WTC11 (cell line): ENCODE results near the gene UPF3A. TPM values are rescaled to one million over a fixed set of nuclear protein-coding genes. Genes with fewer than 3 reads are reported as not detected.

ENCODE experiments used
- ATAC-seq: fragments of 200-7000 bp; cut with Tn5 transposase; 2 replicates; pipeline ENCODE4 v1.10.0; 2021; ENCODE audit warnings: mild to moderate bottlenecking, moderate library complexity
- CTCF ChIA-PET: fragments of 300-600 bp; sonication (Branson Sonifier 250); formaldehyde crosslinking; loops from one replicate; lab custom pipeline; 2021; ENCODE audit warnings: antibody characterized with exemption; lab: Charles Lee
- POLR2A ChIA-PET: fragments of 350-600 bp; sonication (Branson Sonifier 250); formaldehyde crosslinking; loops from one replicate; lab custom pipeline; 2021; ENCODE audit warnings: antibody characterized with exemption; lab: Charles Lee
- DNase-seq: peaks from one replicate; pipeline ENCODE4 v3.0.0; 2021; ENCODE audit warnings: low spot score
- H3K27ac Mint-ChIP-seq: 2 replicates; pipeline ENCODE4 v1.8.0; 2021; ENCODE audit warnings: mixed read lengths
- H3K27me3 Mint-ChIP-seq: 2 replicates; pipeline ENCODE4 v1.8.0; 2021; ENCODE audit warnings: low read depth, mild to moderate bottlenecking, moderate library complexity, mixed read lengths
- H3K36me3 Mint-ChIP-seq: 2 replicates; pipeline ENCODE4 v1.8.0; 2021; ENCODE audit warnings: mixed read lengths
- H3K4me1 Mint-ChIP-seq: 2 replicates; pipeline ENCODE4 v1.8.0; 2022; ENCODE audit warnings: mixed read lengths
- H3K4me3 Mint-ChIP-seq: 2 replicates; pipeline ENCODE4 v1.8.0; 2021; ENCODE audit warnings: mild to moderate bottlenecking, moderate library complexity, mixed read lengths
- H3K9me3 Mint-ChIP-seq: 2 replicates; pipeline ENCODE4 v1.8.0; 2021; ENCODE audit warnings: mixed read lengths
- CTCF ChIP-seq: fragments of 200-600 bp; IDR thresholded peaks from 2 replicates; pipeline ENCODE4 v1.8.0; 2022; ENCODE audit warnings: antibody characterized with exemption
- E2F1 ChIP-seq: sonication (generic); formaldehyde crosslinking; IDR thresholded peaks from 2 replicates; pipeline ENCODE4 v1.8.0; 2022; ENCODE audit warnings: mild to moderate bottlenecking, missing genetic modification reagents
- FOXK1 ChIP-seq: sonication (generic); formaldehyde crosslinking; IDR thresholded peaks from 2 replicates; pipeline ENCODE4 v1.8.0; 2022; ENCODE audit warnings: mild to moderate bottlenecking, moderate library complexity, missing genetic modification reagents
- GABPB1 ChIP-seq: sonication (generic); formaldehyde crosslinking; IDR thresholded peaks from 2 replicates; pipeline ENCODE4 v1.8.1; 2023; ENCODE audit warnings: mild to moderate bottlenecking, missing genetic modification reagents
- JUN ChIP-seq: sonication (generic); formaldehyde crosslinking; IDR thresholded peaks from 2 replicates; pipeline ENCODE4 v1.8.0; 2023; ENCODE audit warnings: mild to moderate bottlenecking, missing genetic modification reagents
- MLX ChIP-seq: sonication (generic); formaldehyde crosslinking; IDR thresholded peaks from 2 replicates; pipeline ENCODE4 v1.8.1; 2023; ENCODE audit warnings: mild to moderate bottlenecking, missing genetic modification reagents, moderate library complexity
- NR2C2 ChIP-seq: sonication (generic); formaldehyde crosslinking; IDR thresholded peaks from 2 replicates; pipeline ENCODE4 v1.8.0; 2022; ENCODE audit warnings: mild to moderate bottlenecking, missing genetic modification reagents
- TP53 ChIP-seq: sonication (generic); formaldehyde crosslinking; IDR thresholded peaks from 2 replicates; pipeline ENCODE4 v1.8.1; 2023; ENCODE audit warnings: mild to moderate bottlenecking, missing genetic modification reagents
- ZNF121 ChIP-seq: sonication (generic); formaldehyde crosslinking; IDR thresholded peaks from 2 replicates; pipeline ENCODE4 v1.8.0; 2023; ENCODE audit warnings: missing genetic modification reagents
- ZNF219 ChIP-seq: sonication (generic); formaldehyde crosslinking; IDR thresholded peaks from 2 replicates; pipeline ENCODE4 v1.8.0; 2023; ENCODE audit warnings: missing genetic modification reagents, mild to moderate bottlenecking, borderline replicate concordance
- ZNF263 ChIP-seq: sonication (generic); formaldehyde crosslinking; IDR thresholded peaks from 2 replicates; pipeline ENCODE4 v1.8.1; 2022; ENCODE audit warnings: low read depth, mild to moderate bottlenecking, moderate library complexity, missing genetic modification reagents
- total RNA-seq: library from RNA; stranded (reverse); gene quantifications from 3 replicates; pipeline ENCODE4 v1.2.3, GENCODE V29; 2021
- TF ChIP-seq, protein P1 (sequence below): sonication (generic); formaldehyde crosslinking; IDR thresholded peaks from 2 replicates; pipeline ENCODE4 v1.8.0; 2023; ENCODE audit warnings: missing genetic modification reagents, mild to moderate bottlenecking, borderline replicate concordance
- TF ChIP-seq, protein P2 (sequence below): sonication (generic); formaldehyde crosslinking; IDR thresholded peaks from 2 replicates; pipeline ENCODE4 v1.8.1; 2023; ENCODE audit warnings: mild to moderate bottlenecking, missing genetic modification reagents, borderline replicate concordance
- TF ChIP-seq, protein P3 (sequence below): sonication (generic); formaldehyde crosslinking; IDR thresholded peaks from 2 replicates; pipeline ENCODE4 v1.8.1; 2023; ENCODE audit warnings: mild to moderate bottlenecking, missing genetic modification reagents

Gene UPF3A
- total RNA-seq, 1 experiment from 2014 or later = 71.9 TPM

DNA sequence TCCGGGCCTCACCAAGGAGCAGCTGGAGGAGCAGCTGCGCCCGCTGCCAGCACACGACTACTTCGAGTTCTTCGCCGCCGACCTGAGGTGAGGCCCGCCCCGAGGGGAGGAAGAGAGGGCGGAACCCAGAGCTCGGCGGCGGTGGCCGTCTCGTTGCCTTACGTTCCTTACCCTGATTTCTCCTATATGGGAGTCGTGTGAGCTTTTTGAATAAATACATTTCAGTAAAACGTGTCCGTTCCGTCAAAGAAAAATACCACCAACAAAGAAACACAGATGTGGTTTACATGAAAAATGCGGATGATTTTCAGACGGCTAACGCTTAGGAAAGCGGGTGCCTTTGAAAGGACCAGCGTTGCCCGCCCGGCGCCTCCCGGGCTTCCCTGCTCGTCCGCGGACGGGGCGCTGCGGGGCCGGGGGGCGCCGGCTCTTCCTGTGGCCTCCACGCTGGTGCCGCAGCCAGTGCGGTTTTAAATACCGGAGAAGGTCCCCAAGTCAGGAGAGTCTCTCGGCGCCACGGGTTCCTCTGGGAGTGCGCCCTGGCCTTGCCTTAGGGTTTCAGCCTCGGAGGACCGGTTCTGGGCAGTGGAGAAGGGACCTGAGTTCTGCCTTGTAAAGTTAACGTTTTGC lies 755 bp downstream of the UPF3A start (continued):
- TF ChIP-seq, protein P1, sequence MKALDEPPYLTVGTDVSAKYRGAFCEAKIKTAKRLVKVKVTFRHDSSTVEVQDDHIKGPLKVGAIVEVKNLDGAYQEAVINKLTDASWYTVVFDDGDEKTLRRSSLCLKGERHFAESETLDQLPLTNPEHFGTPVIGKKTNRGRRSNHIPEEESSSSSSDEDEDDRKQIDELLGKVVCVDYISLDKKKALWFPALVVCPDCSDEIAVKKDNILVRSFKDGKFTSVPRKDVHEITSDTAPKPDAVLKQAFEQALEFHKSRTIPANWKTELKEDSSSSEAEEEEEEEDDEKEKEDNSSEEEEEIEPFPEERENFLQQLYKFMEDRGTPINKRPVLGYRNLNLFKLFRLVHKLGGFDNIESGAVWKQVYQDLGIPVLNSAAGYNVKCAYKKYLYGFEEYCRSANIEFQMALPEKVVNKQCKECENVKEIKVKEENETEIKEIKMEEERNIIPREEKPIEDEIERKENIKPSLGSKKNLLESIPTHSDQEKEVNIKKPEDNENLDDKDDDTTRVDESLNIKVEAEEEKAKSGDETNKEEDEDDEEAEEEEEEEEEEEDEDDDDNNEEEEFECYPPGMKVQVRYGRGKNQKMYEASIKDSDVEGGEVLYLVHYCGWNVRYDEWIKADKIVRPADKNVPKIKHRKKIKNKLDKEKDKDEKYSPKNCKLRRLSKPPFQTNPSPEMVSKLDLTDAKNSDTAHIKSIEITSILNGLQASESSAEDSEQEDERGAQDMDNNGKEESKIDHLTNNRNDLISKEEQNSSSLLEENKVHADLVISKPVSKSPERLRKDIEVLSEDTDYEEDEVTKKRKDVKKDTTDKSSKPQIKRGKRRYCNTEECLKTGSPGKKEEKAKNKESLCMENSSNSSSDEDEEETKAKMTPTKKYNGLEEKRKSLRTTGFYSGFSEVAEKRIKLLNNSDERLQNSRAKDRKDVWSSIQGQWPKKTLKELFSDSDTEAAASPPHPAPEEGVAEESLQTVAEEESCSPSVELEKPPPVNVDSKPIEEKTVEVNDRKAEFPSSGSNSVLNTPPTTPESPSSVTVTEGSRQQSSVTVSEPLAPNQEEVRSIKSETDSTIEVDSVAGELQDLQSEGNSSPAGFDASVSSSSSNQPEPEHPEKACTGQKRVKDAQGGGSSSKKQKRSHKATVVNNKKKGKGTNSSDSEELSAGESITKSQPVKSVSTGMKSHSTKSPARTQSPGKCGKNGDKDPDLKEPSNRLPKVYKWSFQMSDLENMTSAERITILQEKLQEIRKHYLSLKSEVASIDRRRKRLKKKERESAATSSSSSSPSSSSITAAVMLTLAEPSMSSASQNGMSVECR (CRISPR knock-in tag) = no peak
- no peak for TF ChIP-seq GABPB1 (CRISPR knock-in tag)

- Mint-ChIP-seq H3K27ac (peak overlapping the region; percentile 90; the same call in 1 of the 2 replicates), H3K4me3 (peak overlapping the region; percentile 45), H3K9me3 (no peaks in the 10 kb centered on the region), H3K4me1 (peaks cover 27% of the 10 kb centered on the region), H3K27me3 (no peaks in the 10 kb centered on the region), H3K36me3 (peaks cover 52% of the 10 kb centered on the region)
- no peak for DNase-seq
- ChIA-PET POLR2A (no interaction called here), CTCF (no interaction called here)
- no peak for ATAC-seq
- TF ChIP-seq ZNF219 (CRISPR knock-in tag) (no peak), FOXK1 (no peak), MLX (CRISPR knock-in tag) (no peak), ZNF263 (CRISPR knock-in tag) (no peak), TP53 (no peak)
- TF ChIP-seq, protein P2, sequence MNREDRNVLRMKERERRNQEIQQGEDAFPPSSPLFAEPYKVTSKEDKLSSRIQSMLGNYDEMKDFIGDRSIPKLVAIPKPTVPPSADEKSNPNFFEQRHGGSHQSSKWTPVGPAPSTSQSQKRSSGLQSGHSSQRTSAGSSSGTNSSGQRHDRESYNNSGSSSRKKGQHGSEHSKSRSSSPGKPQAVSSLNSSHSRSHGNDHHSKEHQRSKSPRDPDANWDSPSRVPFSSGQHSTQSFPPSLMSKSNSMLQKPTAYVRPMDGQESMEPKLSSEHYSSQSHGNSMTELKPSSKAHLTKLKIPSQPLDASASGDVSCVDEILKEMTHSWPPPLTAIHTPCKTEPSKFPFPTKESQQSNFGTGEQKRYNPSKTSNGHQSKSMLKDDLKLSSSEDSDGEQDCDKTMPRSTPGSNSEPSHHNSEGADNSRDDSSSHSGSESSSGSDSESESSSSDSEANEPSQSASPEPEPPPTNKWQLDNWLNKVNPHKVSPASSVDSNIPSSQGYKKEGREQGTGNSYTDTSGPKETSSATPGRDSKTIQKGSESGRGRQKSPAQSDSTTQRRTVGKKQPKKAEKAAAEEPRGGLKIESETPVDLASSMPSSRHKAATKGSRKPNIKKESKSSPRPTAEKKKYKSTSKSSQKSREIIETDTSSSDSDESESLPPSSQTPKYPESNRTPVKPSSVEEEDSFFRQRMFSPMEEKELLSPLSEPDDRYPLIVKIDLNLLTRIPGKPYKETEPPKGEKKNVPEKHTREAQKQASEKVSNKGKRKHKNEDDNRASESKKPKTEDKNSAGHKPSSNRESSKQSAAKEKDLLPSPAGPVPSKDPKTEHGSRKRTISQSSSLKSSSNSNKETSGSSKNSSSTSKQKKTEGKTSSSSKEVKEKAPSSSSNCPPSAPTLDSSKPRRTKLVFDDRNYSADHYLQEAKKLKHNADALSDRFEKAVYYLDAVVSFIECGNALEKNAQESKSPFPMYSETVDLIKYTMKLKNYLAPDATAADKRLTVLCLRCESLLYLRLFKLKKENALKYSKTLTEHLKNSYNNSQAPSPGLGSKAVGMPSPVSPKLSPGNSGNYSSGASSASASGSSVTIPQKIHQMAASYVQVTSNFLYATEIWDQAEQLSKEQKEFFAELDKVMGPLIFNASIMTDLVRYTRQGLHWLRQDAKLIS = no peak
- TF ChIP-seq, protein P3, sequence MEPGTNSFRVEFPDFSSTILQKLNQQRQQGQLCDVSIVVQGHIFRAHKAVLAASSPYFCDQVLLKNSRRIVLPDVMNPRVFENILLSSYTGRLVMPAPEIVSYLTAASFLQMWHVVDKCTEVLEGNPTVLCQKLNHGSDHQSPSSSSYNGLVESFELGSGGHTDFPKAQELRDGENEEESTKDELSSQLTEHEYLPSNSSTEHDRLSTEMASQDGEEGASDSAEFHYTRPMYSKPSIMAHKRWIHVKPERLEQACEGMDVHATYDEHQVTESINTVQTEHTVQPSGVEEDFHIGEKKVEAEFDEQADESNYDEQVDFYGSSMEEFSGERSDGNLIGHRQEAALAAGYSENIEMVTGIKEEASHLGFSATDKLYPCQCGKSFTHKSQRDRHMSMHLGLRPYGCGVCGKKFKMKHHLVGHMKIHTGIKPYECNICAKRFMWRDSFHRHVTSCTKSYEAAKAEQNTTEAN = no peak
- TF ChIP-seq, all 79 proteins: peak for 0
These were observed 2.2 kb downstream of the UPF3A start for GRCh38 chr13:114283576-114283975.

DNA sequence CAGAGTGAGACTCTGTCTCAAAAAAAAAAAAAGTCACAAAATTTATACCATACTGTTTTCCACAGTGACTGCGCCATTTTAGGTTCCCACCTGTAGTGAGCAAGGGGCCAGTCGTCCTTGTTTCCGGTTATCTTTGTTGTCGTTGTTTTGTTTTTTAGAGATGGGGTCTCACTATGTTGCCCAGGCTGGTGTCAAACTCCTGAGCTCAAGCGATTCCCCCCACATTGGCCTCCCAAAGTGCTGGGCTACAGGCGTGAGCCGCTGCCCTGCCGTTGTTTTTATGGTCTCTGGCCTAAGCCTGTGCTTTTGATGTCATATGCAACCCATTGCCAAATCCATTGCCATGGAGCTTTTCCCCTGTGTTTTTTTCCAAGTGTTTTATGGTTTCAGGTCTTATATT lies 3.3 kb downstream of the UPF3A start:
- no peak for ATAC-seq
- no peaks in the 10 kb centered on the region for H3K9me3 Mint-ChIP-seq
- CTCF ChIA-PET = no interaction called here
- POLR2A ChIA-PET = no interaction called here
- H3K27ac Mint-ChIP-seq = no peak overlapping the region
- H3K4me1 Mint-ChIP-seq = peaks cover 23% of the 10 kb centered on the region
- H3K36me3 Mint-ChIP-seq = peaks cover 61% of the 10 kb centered on the region
- TF ChIP-seq CTCF (no peak), NR2C2 (no peak), JUN (CRISPR knock-in tag) (no peak), ZNF121 (CRISPR knock-in tag) (peak; percentile 82; the same call in 1 of the 2 replicates), E2F1 (CRISPR knock-in tag) (no peak), TP53 (no peak), ZNF263 (CRISPR knock-in tag) (no peak)
- TF ChIP-seq, protein P3 = no peak
- H3K4me3 Mint-ChIP-seq = no peak overlapping the region
- no peaks in the 10 kb centered on the region for H3K27me3 Mint-ChIP-seq
- DNase-seq = no peak
